Stimulated activated CD8-positive, alpha-beta memory T cell treated with anti-CD3 and anti-CD28 coated beads, Interleukin-12 subunit alpha, Interleukin-12 subunit beta, amount 100 ng/mL, for 24 hours (primary cell): Measurements from ENCODE around the gene UCN3.
"Not testable (repeated sequence)": the region's sequence is repeated elsewhere in the genome, so short reads cannot be mapped to it uniquely, and the experiment has no call there.

Experiments used
- DNase-seq: peaks from one replicate; pipeline ENCODE4 v3.0.0-alpha.2; 2020; ENCODE audit errors: extremely low read depth

Gene UCN3

GRCh38 chr10:5369362-5370158, 4.8 kb downstream of the UCN3 start:
- DNase-seq, result no peak

GRCh38 chr10:5370493-5371352, 6.0 kb downstream of the UCN3 start:
- DNase-seq, result no peak

- no peak for DNase-seq
These were observed 8.5 kb downstream of the UCN3 start for GRCh38 chr10:5373307-5373706.

- DNase-seq, result no peak
These were observed 9.3 kb downstream of the UCN3 start for GRCh38 chr10:5373891-5374611.

GRCh38 chr10:5376450-5376849, 11.7 kb downstream of the UCN3 start:
- no peak for DNase-seq

- not testable (repeated sequence) for DNase-seq
These were observed 14.4 kb downstream of the UCN3 start for GRCh38 chr10:5379202-5379601.

GRCh38 chr10:5380395-5380794, 15.6 kb downstream of the UCN3 start:
- DNase-seq, result not testable (repeated sequence)

GRCh38 chr10:5381187-5381586, 16.4 kb downstream of the UCN3 start:
- no peak for DNase-seq

GRCh38 chr10:5385224-5385623, 20.5 kb downstream of the UCN3 start:
- no peak for DNase-seq

- DNase-seq, result no peak
These were observed 22.4 kb downstream of the UCN3 start for GRCh38 chr10:5387169-5387568.

GRCh38 chr10:5390607-5391205, 25.9 kb downstream of the UCN3 start:
- no peak for DNase-seq

- no peak for DNase-seq
These were observed 27.0 kb downstream of the UCN3 start for GRCh38 chr10:5391790-5392189.

- DNase-seq, result no peak
These were observed 28.8 kb downstream of the UCN3 start for GRCh38 chr10:5393529-5393928.

- DNase-seq, result no peak
These were observed 30.4 kb downstream of the UCN3 start for GRCh38 chr10:5395168-5395567.

- DNase-seq, result no peak
These were observed 32.0 kb downstream of the UCN3 start for GRCh38 chr10:5396556-5397300.

GRCh38 chr10:5399332-5399731, 34.6 kb downstream of the UCN3 start:
- DNase-seq, result no peak

- no peak for DNase-seq
These were observed 35.9 kb downstream of the UCN3 start for GRCh38 chr10:5400468-5401240.

- DNase-seq, result no peak
These were observed 38.0 kb downstream of the UCN3 start for GRCh38 chr10:5402798-5403197.

GRCh38 chr10:5404208-5405041, 39.7 kb downstream of the UCN3 start, which contains the start of gene TUBAL3:
Gene TUBAL3 (minus strand): TSS chr10:5404828. CDS start chr10:5404792, 36 bp downstream.
- no peak for DNase-seq
